Natural killer cell (primary cell): ENCODE measurements around the gene PEX7. TPM values are rescaled to one million over a fixed set of nuclear protein-coding genes. Genes with fewer than 3 reads are reported as not detected.

Source experiments
- ATAC-seq, 3 donors: fragments of 150-1000 bp in 2 of 3; fragments of 200-7000 bp in 1 of 3; cut with Tn5 transposase; 1 replicate in 1 of 3; 2 replicates in 2 of 3; pipeline ENCODE4 v1.10.0; 2021; ENCODE audit warnings: mild to moderate bottlenecking in 2 of 3, moderate library complexity in 2 of 3
- DNase-seq, 2 donors: peaks; one replicate each; pipeline versions ENCODE4 v3.0.0 to v3.0.0-alpha.2; 2013 to 2021; ENCODE audit warnings: mixed read lengths in 1 of 2
- H3K27ac ChIP-seq: one replicate; pipeline ENCODE4 v1.5.1; 2013; ENCODE audit warnings: mild to moderate bottlenecking, low read length
- H3K27me3 ChIP-seq: one replicate; pipeline ENCODE4 v1.6.1; 2013; ENCODE audit warnings: low read length; ENCODE audit not compliant: control insufficient read depth, insufficient read depth
- H3K36me3 ChIP-seq: one replicate; pipeline ENCODE4 v1.6.1; 2013; ENCODE audit warnings: low read length; ENCODE audit not compliant: control insufficient read depth, insufficient read depth
- H3K4me1 ChIP-seq: one replicate; pipeline ENCODE4 v1.6.1; 2013; ENCODE audit warnings: low read length; ENCODE audit not compliant: control insufficient read depth, insufficient read depth
- H3K4me3 ChIP-seq: one replicate; pipeline ENCODE4 v1.5.1; 2013; ENCODE audit warnings: low read length
- H3K9me3 ChIP-seq: one replicate; pipeline ENCODE4 v1.6.1; 2013; ENCODE audit warnings: low read length; ENCODE audit not compliant: control insufficient read depth, insufficient read depth
- H3K27ac Mint-ChIP-seq, 2 donors: one replicate each; pipeline ENCODE4 v1.8.0; 2022; ENCODE audit warnings: mild to moderate bottlenecking in 2 of 2, mixed read lengths in 2 of 2, moderate library complexity in 1 of 2
- H3K27me3 Mint-ChIP-seq, 2 donors: one replicate each; pipeline ENCODE4 v1.8.0; 2022; ENCODE audit warnings: low read depth in 2 of 2, mixed read lengths in 2 of 2
- H3K36me3 Mint-ChIP-seq: one replicate; pipeline ENCODE4 v1.8.0; 2022; ENCODE audit warnings: mixed read lengths
- H3K4me1 Mint-ChIP-seq, 2 donors: one replicate each; pipeline ENCODE4 v1.8.0; 2022; ENCODE audit warnings: mixed read lengths in 2 of 2
- H3K4me3 Mint-ChIP-seq: one replicate; pipeline ENCODE4 v1.8.0; 2022; ENCODE audit warnings: mild to moderate bottlenecking, moderate library complexity, mixed read lengths
- H3K9me3 Mint-ChIP-seq, 2 donors: one replicate each; pipeline ENCODE4 v1.8.0; 2022; ENCODE audit warnings: mixed read lengths in 2 of 2
- CTCF ChIP-seq: fragments of 200-600 bp; IDR thresholded peaks from one replicate; pipeline ENCODE4 v1.8.0; 2022; ENCODE audit warnings: antibody characterized with exemption
- WGBS: methylation state at CpG from one replicate; pipeline ENCODE4 v1.1.7; 2013; ENCODE audit warnings: missing lambda C conversion rate; ENCODE audit not compliant: insufficient coverage; 5-methylcytosine and 5-hydroxymethylcytosine counted together
- intact Hi-C: fragments of 100-400 bp; cut with micrococcal nuclease; formaldehyde crosslinking; loops from one replicate; pipeline ENCODE4 v1.14.2; 2022
- total RNA-seq, 4 donors: library from RNA; stranded (reverse); fragments of 120-200 nt in 1 of 4; gene quantifications; one replicate each; pipeline versions ENCODE4 v1.2.3 to v1.2.4, GENCODE V29; 2013 to 2022

The PEX7 gene
- total RNA-seq, 3 donors from 2014 or later (not counting 1 experiment from before 2014, with no cell fraction given) = 2.4 to 3.6 (median 2.5) TPM

- peaks cover 6 to 7% of the 10 kb centered on the region in 2 donors for H3K27me3 Mint-ChIP-seq
- no peaks in the 10 kb centered on the region for H3K36me3 Mint-ChIP-seq
- H3K4me1 Mint-ChIP-seq = peaks cover 5 to 6% of the 10 kb centered on the region in 2 donors
- H3K27me3 ChIP-seq = no peaks in the 10 kb centered on the region
- H3K4me3 Mint-ChIP-seq = no peak overlapping the region
- DNase-seq (no peak), ATAC-seq (no peak)
- TF ChIP-seq CTCF = no peak
- no peak overlapping the region for H3K4me3 ChIP-seq
- H3K9me3 ChIP-seq = no peaks in the 10 kb centered on the region
- H3K4me1 ChIP-seq = peaks cover 8% of the 10 kb centered on the region
- H3K36me3 ChIP-seq = no peaks in the 10 kb centered on the region
- WGBS = no CpG with 5 or more reads among the region's 1 CpG
- H3K9me3 Mint-ChIP-seq = no peaks in the 10 kb centered on the region
- no peak overlapping the region for H3K27ac ChIP-seq
- no peak overlapping the region for H3K27ac Mint-ChIP-seq
- intact Hi-C loops = no loop called here
These were observed 24.3 kb upstream of the PEX7 start for GRCh38 chr6:136798044-136798443.

- Mint-ChIP-seq H3K4me3 (no peak overlapping the region), H3K27me3 (peaks cover 6 to 7% of the 10 kb centered on the region in 2 donors), H3K27ac (no peak overlapping the region), H3K4me1 (no peaks in the 10 kb centered on the region), H3K9me3 (no peaks in the 10 kb centered on the region), H3K36me3 (no peaks in the 10 kb centered on the region)
- TF ChIP-seq CTCF = no peak
- no peaks in the 10 kb centered on the region for H3K4me1 ChIP-seq
- H3K27me3 ChIP-seq = no peaks in the 10 kb centered on the region
- intact Hi-C loops = no loop called here
- no CpG with 5 or more reads among the region's 2 CpGs for WGBS
- H3K9me3 ChIP-seq = no peaks in the 10 kb centered on the region
- no peaks in the 10 kb centered on the region for H3K36me3 ChIP-seq
- H3K4me3 ChIP-seq = no peak overlapping the region
- no peak overlapping the region for H3K27ac ChIP-seq
- no peak for ATAC-seq
- no peak for DNase-seq
These were observed 20.8 kb upstream of the PEX7 start for GRCh38 chr6:136801581-136801980.

GRCh38 chr6:136803608-136804007 lies 18.8 kb upstream of the PEX7 start:
- DNase-seq = no peak
- no peak overlapping the region for H3K27ac ChIP-seq
- H3K9me3 Mint-ChIP-seq = no peaks in the 10 kb centered on the region
- WGBS = no CpG with 5 or more reads among the region's 1 CpG
- no peaks in the 10 kb centered on the region for H3K36me3 ChIP-seq
- H3K9me3 ChIP-seq = no peaks in the 10 kb centered on the region
- no peaks in the 10 kb centered on the region for H3K4me1 Mint-ChIP-seq
- H3K4me3 ChIP-seq = no peak overlapping the region
- no peak overlapping the region for H3K27ac Mint-ChIP-seq
- intact Hi-C loops = no loop called here
- no peak for ATAC-seq
- H3K27me3 Mint-ChIP-seq = peaks cover 6 to 7% of the 10 kb centered on the region in 2 donors
- no peaks in the 10 kb centered on the region for H3K36me3 Mint-ChIP-seq
- H3K4me3 Mint-ChIP-seq = no peak overlapping the region
- no peaks in the 10 kb centered on the region for H3K27me3 ChIP-seq
- H3K4me1 ChIP-seq = no peaks in the 10 kb centered on the region
- no peak for TF ChIP-seq CTCF

- no peak for DNase-seq
- Histone ChIP-seq H3K4me1 (no peaks in the 10 kb centered on the region), H3K36me3 (no peaks in the 10 kb centered on the region), H3K27ac (no peak overlapping the region), H3K9me3 (no peaks in the 10 kb centered on the region), H3K27me3 (no peaks in the 10 kb centered on the region), H3K4me3 (no peak overlapping the region)
- Mint-ChIP-seq H3K4me1 (no peaks in the 10 kb centered on the region), H3K4me3 (no peak overlapping the region), H3K9me3 (no peaks in the 10 kb centered on the region), H3K27me3 (no peaks in the 10 kb centered on the region), H3K27ac (no peak overlapping the region), H3K36me3 (no peaks in the 10 kb centered on the region)
- no peak for ATAC-seq
- WGBS = 87% methylated on average over 6 of the region's 7 CpGs
- intact Hi-C loops = no loop called here
- no peak for TF ChIP-seq CTCF
These were observed 13.1 kb upstream of the PEX7 start for GRCh38 chr6:136809091-136809860.
